Cerebellar cortex (tissue), 1 donor: ENCODE results near the gene NUTM2D.
"Not testable (repeated sequence)": the region's sequence is repeated elsewhere in the genome, so short reads cannot be mapped to it uniquely, and the experiment has no call there.

ENCODE experiments used
- DNase-seq: peaks from one replicate; pipeline ENCODE4 v3.0.0-alpha.2; 2015; ENCODE audit warnings: low spot score

Gene NUTM2D

DNA sequence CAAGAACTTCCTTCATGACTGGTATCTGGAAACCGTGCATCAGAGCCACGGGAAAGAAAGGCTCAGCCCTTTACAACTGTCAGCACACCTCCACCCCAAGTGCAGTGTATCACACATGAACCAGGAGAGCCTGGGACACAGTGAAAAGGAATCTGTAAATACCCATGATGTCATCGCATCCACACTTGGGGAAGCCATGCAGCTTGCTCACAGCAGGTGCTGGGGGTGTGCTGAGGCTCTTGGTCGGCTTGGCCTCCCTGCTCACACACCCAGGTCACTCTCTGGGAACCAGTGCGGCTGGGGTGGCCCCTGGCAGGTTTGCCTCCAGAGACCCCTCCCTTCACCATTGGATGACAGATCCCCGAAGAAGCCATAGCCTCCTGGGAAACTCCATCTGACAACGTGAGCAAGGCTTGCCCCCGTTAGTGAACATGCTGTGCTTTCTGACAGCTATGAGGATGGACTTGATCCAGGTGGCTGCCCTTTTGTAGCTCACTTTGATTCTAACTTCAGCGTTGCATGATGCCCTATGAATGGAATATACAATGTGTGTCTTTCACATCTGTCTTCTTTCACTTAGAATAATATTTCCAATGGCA lies 12.1 kb downstream of the NUTM2D start:
- DNase-seq = not testable (repeated sequence)

DNA sequence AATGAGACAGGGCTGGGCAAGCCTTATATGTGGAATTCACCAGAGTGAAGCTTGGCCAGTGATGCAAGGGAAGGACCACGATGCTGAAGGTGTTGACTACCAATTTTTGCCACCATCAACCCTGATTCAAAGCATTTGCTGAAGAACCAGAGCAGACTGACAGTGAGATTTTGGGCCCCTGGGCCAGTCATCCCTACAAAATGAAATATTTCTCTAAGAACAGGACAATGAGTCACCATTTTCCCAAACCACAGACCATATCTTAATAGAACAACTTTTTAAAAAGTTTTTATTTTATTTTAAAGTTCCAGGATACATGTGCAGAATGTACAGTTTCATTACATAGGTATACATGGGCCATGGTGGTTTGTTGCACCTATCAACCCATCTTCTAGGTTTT lies 16.5 kb downstream of the NUTM2D start:
- not testable (repeated sequence) for DNase-seq

DNA sequence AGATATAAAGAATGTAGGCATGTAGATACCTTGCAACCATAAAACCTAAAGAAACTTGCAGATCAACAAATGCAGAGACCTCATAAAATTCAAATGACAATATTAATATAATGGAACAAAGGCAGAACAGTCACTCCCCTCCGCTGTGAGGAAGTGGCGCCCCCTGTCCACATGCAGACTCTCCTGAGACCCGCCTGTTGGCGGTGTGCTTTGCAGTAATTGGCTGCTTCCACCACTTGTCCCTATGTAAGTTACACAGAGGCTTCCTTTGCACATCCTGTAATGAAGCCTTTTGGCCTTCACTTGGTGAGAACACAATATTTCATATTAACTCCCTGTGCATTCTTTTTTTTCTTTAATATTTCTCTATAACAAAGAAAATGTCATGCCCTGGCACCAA lies 21.6 kb downstream of the NUTM2D start:
- not testable (repeated sequence) for DNase-seq

GRCh38 chr10:87383149-87383857 lies 25.8 kb downstream of the NUTM2D start:
- not testable (repeated sequence) for DNase-seq

DNA sequence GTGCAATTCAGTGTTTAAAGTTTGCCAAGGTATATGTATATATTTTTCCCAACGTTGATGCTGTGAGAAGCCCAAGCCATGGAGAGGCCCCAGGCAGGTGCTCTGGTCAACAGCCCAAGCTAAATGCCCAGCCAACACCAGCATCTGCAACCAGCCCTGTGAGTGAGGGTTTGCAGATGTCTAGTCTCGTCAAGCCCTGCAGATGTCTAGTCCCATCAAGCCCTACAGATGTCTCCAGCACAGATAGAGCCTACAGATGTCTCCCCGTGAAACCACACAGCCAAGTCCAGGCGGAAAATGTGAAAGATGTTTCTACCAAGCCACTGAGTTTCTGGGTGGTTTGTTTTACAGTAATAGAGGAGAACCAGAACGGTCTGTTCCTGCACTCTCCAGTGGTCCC lies 26.7 kb downstream of the NUTM2D start:
- DNase-seq = not testable (repeated sequence)

GRCh38 chr10:87385762-87386360 lies 28.3 kb downstream of the NUTM2D start:
- DNase-seq = not testable (repeated sequence)

- not testable (repeated sequence) for DNase-seq
These were observed 33.8 kb downstream of the NUTM2D start for GRCh38 chr10:87391360-87391759.

GRCh38 chr10:87396206-87396605 lies 38.7 kb downstream of the NUTM2D start:
- DNase-seq = not testable (repeated sequence)

- not testable (repeated sequence) for DNase-seq
These were observed 40.9 kb downstream of the NUTM2D start for GRCh38 chr10:87398436-87398835.

DNA sequence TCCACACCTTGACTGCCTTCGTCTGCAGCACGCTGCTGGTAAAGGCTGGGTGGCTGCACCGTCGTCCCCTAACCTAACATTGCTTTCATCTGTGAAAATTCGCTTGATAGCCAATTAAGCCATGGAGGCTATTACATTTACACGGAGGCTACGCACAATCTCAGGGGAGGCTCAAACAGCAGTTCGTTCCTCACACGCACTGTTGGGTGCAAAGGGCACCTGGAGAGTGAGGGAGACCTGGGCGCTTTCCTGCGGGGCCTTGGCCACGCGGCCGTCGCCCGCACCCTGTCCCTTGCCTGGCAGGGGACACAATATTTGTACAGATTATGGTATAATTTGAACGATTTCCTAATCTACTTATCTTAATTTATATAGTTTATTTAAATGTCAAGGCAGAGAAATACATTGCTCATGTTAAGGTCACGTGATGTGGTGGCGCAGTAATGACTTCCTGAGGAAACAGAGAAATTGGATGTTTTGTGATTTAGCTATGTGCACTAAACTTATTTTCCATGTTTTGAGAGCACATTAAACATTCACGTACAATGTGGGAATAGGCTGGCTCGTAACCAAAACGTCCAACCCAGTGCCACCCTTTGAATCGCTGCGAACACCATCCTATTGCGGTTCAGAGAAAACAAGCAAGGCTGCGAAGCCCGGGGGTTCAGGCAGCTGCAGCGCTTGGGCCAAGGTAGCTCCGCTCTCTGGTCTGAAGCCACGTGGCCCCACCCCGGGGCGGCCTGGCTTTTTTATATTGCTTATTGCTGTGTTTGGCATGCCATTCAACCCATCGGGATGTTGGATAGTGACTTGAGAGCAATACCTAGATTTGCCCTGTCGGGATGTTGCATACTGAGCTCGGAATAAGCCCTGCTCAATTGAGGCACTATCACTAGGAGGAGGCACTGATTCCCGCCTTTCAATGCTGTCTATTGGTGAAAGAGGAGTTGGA lies 50.2 kb downstream of the NUTM2D start:
- DNase-seq = not testable (repeated sequence)

DNA sequence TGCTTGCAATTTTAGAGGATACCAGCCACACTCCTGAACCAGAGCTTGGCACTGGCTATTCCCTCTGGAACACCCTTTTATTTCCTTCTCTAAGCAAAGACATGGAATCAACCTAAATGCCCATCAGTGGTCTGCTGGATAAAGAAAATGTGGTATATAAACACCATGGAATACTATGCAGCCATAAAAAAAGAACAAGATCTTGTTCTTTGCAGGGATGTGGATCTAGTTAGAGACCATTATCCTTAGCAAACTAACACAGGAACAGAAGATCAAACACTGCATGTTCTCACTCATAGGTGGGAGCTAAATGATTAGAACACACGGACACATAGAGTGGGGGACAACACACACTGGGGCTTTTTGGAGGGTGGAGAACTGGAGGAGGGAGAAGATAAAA lies 56.4 kb downstream of the NUTM2D start:
- not testable (repeated sequence) for DNase-seq
